Esophagus squamous epithelium (tissue), 5 donors: ENCODE results near the gene CDK5RAP2. TPM values are rescaled to one million over a fixed set of nuclear protein-coding genes. Genes with fewer than 3 reads are reported as not detected.
"Not testable (repeated sequence)": the region's sequence is repeated elsewhere in the genome, so short reads cannot be mapped to it uniquely, and the experiment has no call there.

Experiments
- DNase-seq: peaks from one replicate; lab custom pipeline; 2025; lab: John Stamatoyannopoulos, UW
- H3K27ac ChIP-seq, 4 donors: fragments of 200-600 bp; sonication (generic); one replicate each; pipeline ENCODE4 v1.5.1; 2016 to 2019; ENCODE audit warnings: mild to moderate bottlenecking in 1 of 4
- H3K27me3 ChIP-seq, 4 donors: fragments of 200-600 bp; sonication (generic); 1 replicate in 3 of 4; 2 replicates in 1 of 4; pipeline versions ENCODE4 v1.5.1 to v1.6.0; 2017 to 2021; ENCODE audit warnings: antibody characterized with exemption in 1 of 4
- H3K36me3 ChIP-seq, 3 donors: fragments of 200-600 bp; sonication (generic); one replicate each; pipeline ENCODE4 v1.5.1; 2016 to 2019
- H3K4me1 ChIP-seq, 3 donors: fragments of 200-600 bp; sonication (generic); one replicate each; pipeline ENCODE4 v1.5.1; 2017 to 2019
- H3K4me3 ChIP-seq, 4 donors: fragments of 200-600 bp; sonication (generic); 1 replicate in 3 of 4; 2 replicates in 1 of 4; pipeline ENCODE4 v1.5.1; 2016 to 2019; ENCODE audit warnings: mild to moderate bottlenecking in 2 of 4, moderate library complexity in 1 of 4
- H3K9me3 ChIP-seq, 3 donors: fragments of 200-600 bp; sonication (generic); one replicate each; pipeline ENCODE4 v1.5.1; 2016 to 2019
- POLR2A ChIP-seq, 4 donors: fragments of 450-650 bp; IDR thresholded peaks; one replicate each; pipeline ENCODE4 v1.6.1; 2017; ENCODE audit warnings: antibody characterized with exemption in 4 of 4, mild to moderate bottlenecking in 4 of 4, moderate library complexity in 3 of 4
- WGBS, 2 donors: methylation state at CpG; one replicate each; pipeline ENCODE4 v1.1.5; 2018; 5-methylcytosine and 5-hydroxymethylcytosine counted together
- intact Hi-C: fragments of 100-400 bp; cut with DNase I; formaldehyde crosslinking; loops from one replicate; pipeline ENCODE4 v1.15.0; 2022
- total RNA-seq, 4 donors: library from RNA; depleted of rRNA; stranded (reverse); fragments of >200 nt; gene quantifications; one replicate each; pipeline ENCODE4 v1.1.0, GENCODE V29; 2016
- TF ChIP-seq, protein P1 (sequence below), 6 experiments: fragments of 450-650 bp in 4 of 6; fragments of 200-600 bp in 2 of 6; sonication (generic) in 2 of 6; IDR thresholded peaks; one replicate each; pipeline ENCODE4 v1.5.1; 2016 to 2019; ENCODE audit warnings: antibody characterized with exemption in 6 of 6, mild to moderate bottlenecking in 4 of 6, moderate library complexity in 4 of 6
- donor health status: DM: yes; HTN: yes; CAD: no.

Gene CDK5RAP2
- total RNA-seq, 4 donors from 2014 or later, result 23.2 to 41.2 (median 33.8) TPM

- H3K36me3 ChIP-seq, result peaks cover 0 to 92% (median 0%) of the 10 kb centered on the region in 3 donors
These were observed 71.9 kb downstream of the CDK5RAP2 start for GRCh38 chr9:120507936-120508510.

DNA sequence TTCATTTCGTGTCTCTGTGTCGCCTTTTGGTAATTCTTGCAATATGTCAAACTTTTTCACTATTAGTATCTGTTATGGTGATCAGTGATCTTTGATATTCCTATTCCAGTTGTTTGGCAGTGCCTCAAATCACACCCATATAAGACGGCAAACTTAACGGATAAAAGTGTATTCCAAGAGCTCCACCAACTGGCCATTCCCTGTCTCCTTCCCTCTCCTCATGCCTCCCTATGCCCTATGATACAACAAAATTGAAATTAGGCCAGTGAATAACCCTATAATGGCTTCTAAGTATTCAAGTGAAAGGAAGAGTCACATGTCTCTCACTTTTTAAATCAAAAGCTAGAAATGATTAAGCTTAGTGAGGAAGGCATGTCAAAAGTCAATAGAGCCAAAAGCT is 74.8 kb downstream of the CDK5RAP2 start:
- Histone ChIP-seq H3K4me1 (peaks cover 0 to 21% (median 0%) of the 10 kb centered on the region in 3 donors), H3K36me3 (peaks cover 0 to 90% (median 0%) of the 10 kb centered on the region in 3 donors)
- intact Hi-C loops, result no loop called here

More at GRCh38 chr9:120507936-120508510, 71.9 kb downstream of the CDK5RAP2 start:
- no peaks in the 10 kb centered on the region for H3K27me3 ChIP-seq
- no peak for TF ChIP-seq POLR2A (IDR thresholded peaks at IDR 0.05)
- TF ChIP-seq, protein P1, sequence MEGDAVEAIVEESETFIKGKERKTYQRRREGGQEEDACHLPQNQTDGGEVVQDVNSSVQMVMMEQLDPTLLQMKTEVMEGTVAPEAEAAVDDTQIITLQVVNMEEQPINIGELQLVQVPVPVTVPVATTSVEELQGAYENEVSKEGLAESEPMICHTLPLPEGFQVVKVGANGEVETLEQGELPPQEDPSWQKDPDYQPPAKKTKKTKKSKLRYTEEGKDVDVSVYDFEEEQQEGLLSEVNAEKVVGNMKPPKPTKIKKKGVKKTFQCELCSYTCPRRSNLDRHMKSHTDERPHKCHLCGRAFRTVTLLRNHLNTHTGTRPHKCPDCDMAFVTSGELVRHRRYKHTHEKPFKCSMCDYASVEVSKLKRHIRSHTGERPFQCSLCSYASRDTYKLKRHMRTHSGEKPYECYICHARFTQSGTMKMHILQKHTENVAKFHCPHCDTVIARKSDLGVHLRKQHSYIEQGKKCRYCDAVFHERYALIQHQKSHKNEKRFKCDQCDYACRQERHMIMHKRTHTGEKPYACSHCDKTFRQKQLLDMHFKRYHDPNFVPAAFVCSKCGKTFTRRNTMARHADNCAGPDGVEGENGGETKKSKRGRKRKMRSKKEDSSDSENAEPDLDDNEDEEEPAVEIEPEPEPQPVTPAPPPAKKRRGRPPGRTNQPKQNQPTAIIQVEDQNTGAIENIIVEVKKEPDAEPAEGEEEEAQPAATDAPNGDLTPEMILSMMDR (IDR thresholded peaks at IDR 0.05), result no peak
- 77 to 82% methylated on average over 3 of the region's 3 CpGs for WGBS, 2 donors
- no peak overlapping the region for H3K27ac ChIP-seq
- peaks cover 0 to 26% (median 0%) of the 10 kb centered on the region in 3 donors for H3K4me1 ChIP-seq
- H3K4me3 ChIP-seq, result no peak overlapping the region
- DNase-seq, result no peak
- intact Hi-C loops, result no loop called here
- peaks cover 0 to 17% (median 0%) of the 10 kb centered on the region in 3 donors for H3K9me3 ChIP-seq

GRCh38 chr9:120500733-120501132 is 79.2 kb downstream of the CDK5RAP2 start:
- no peaks in the 10 kb centered on the region for H3K9me3 ChIP-seq
- no peak overlapping the region for H3K27ac ChIP-seq
- TF ChIP-seq POLR2A (IDR thresholded peaks at IDR 0.05), result no peak
- TF ChIP-seq, protein P1 (IDR thresholded peaks at IDR 0.05), result no peak
- WGBS, 2 donors, result 92 to 96% methylated on average over 5 of the region's 5 CpGs
- peaks cover 0 to 51% (median 0%) of the 10 kb centered on the region in 3 donors for H3K36me3 ChIP-seq
- H3K27me3 ChIP-seq, result no peaks in the 10 kb centered on the region
- peaks cover 0 to 10% (median 0%) of the 10 kb centered on the region in 3 donors for H3K4me1 ChIP-seq
- DNase-seq, result no peak
- intact Hi-C loops, result no loop called here
- no peak overlapping the region for H3K4me3 ChIP-seq

More for the DNA sequence above, 74.8 kb downstream of the CDK5RAP2 start:
- Histone ChIP-seq H3K4me3 (no peak overlapping the region), H3K27ac (no peak overlapping the region), H3K27me3 (no peaks in the 10 kb centered on the region), H3K9me3 (peaks cover 0 to 10% (median 0%) of the 10 kb centered on the region in 3 donors)
- DNase-seq, result no peak
- WGBS, 2 donors, result 87 to 91% methylated on average over 4 of the region's 4 CpGs
- no peak for TF ChIP-seq POLR2A (IDR thresholded peaks at IDR 0.05)
- TF ChIP-seq, protein P1 (IDR thresholded peaks at IDR 0.05), result no peak

DNA sequence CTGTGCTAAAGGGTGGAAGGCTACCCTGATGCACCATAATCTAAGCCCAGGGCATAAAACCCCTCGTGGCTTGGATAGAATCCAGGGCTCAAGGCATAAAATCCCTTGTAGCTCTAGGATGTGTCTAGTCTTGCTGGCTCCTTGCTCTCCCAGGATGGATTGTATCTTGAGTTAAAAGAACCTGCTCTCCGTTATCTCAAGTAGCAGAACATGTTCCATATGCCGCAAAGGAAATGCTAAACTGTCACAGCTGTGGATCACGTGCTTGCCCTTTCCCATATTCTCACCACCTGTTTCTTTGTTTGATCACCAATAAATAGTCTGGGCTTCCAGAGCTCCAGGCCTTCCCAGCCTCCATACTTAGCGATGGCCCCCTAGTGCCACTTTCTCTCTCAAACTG is 82.1 kb downstream of the CDK5RAP2 start:
- 81 to 92% methylated on average over 5 of the region's 5 CpGs for WGBS, 2 donors
- H3K27ac ChIP-seq, H3K27me3 ChIP-seq, H3K9me3 ChIP-seq, H3K4me3 ChIP-seq, intact Hi-C loops, H3K4me1 ChIP-seq, DNase-seq: not testable (repeated sequence)
- H3K36me3 ChIP-seq, result peaks cover 0 to 30% (median 0%) of the 10 kb centered on the region in 3 donors

GRCh38 chr9:120496438-120496837 is 83.5 kb downstream of the CDK5RAP2 start:
- H3K4me3 ChIP-seq, H3K27me3 ChIP-seq, H3K27ac ChIP-seq, H3K9me3 ChIP-seq, DNase-seq, H3K4me1 ChIP-seq, intact Hi-C loops: not testable (repeated sequence)
- no CpG with 5 or more reads among the region's 37 CpGs for WGBS, 2 donors
- peaks cover 0 to 16% (median 0%) of the 10 kb centered on the region in 3 donors for H3K36me3 ChIP-seq

DNA sequence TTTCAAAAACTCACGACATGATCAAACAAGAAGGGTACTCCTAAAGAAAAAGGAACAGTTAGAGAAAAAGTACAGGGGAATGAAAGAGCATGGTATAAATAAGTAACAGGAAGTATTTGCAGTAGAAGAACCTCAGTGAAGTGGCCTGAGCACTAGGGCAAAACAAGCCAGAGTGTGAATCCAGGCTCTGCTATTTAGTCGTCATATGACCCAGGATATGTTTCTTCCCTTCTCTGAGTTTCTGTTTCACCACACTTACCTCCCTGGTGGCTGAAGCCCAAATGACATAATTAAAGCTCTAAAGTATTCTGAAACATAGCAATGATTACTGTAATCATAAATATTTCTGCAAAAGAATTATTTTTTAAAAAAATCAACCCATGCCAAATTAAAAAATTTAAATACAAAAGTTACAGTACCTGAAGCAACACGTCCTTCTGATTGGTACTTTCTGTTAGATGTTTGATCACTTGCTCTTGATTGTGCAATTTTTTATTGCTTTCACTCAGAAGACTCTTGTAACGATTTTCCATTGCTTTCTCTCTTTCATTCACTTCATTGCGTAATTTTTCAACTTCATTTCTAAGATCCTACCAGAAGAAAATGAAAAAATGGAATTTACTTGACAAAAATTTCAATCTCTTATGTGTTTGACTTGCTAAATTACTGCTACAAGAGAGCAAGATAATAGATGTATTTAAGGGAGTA is 88.9 kb downstream of the CDK5RAP2 start:
- no peaks in the 10 kb centered on the region for H3K9me3 ChIP-seq
- H3K27ac ChIP-seq, result no peak overlapping the region
- H3K27me3 ChIP-seq, result no peaks in the 10 kb centered on the region
- intact Hi-C loops, result no loop called here
- TF ChIP-seq, protein P1 (IDR thresholded peaks at IDR 0.05), result no peak
- TF ChIP-seq POLR2A (IDR thresholded peaks at IDR 0.05), result no peak
- H3K36me3 ChIP-seq, result peaks cover 0 to 46% (median 0%) of the 10 kb centered on the region in 3 donors
- 66 to 75% methylated on average over 5 of the region's 5 CpGs for WGBS, 2 donors
- no peak overlapping the region for H3K4me3 ChIP-seq
- DNase-seq, result no peak
- H3K4me1 ChIP-seq, result peaks cover 0 to 5% (median 0%) of the 10 kb centered on the region in 3 donors
